Activated CD8-positive, alpha-beta T cell treated with anti-CD3 and anti-CD28 coated beads for 36 hours (primary cell): ENCODE results near the gene CALCOCO1. TPM values are rescaled to one million over a fixed set of nuclear protein-coding genes. Genes with fewer than 3 reads are reported as not detected.

ENCODE experiments used
- ATAC-seq: fragments of 200-7000 bp; cut with Tn5 transposase; one replicate; pipeline ENCODE4 v1.10.0; 2021; ENCODE audit warnings: mild to moderate bottlenecking, moderate library complexity
- CTCF ChIA-PET: fragments of 350-600 bp; sonication (Branson Sonifier 250); formaldehyde crosslinking; loops from one replicate; lab custom pipeline; 2021; ENCODE audit warnings: antibody characterized with exemption; lab: Charles Lee
- POLR2A ChIA-PET: fragments of 350-600 bp; sonication (Branson Sonifier 250); formaldehyde crosslinking; loops from one replicate; lab custom pipeline; 2021; ENCODE audit warnings: antibody characterized with exemption; lab: Charles Lee
- DNase-seq: peaks from one replicate; pipeline ENCODE4 v3.0.0-alpha.2; 2020
- H3K27ac Mint-ChIP-seq: one replicate; pipeline ENCODE4 v1.8.0; 2021; ENCODE audit warnings: mild to moderate bottlenecking, mixed read lengths
- H3K27me3 Mint-ChIP-seq: one replicate; pipeline ENCODE4 v1.8.0; 2021; ENCODE audit warnings: mixed read lengths
- H3K36me3 Mint-ChIP-seq: one replicate; pipeline ENCODE4 v1.8.0; 2021; ENCODE audit warnings: low read depth, mixed read lengths
- H3K4me1 Mint-ChIP-seq: one replicate; pipeline ENCODE4 v1.8.0; 2021; ENCODE audit warnings: low read depth, mixed read lengths
- H3K4me3 Mint-ChIP-seq: one replicate; pipeline ENCODE4 v1.8.0; 2021; ENCODE audit warnings: mild to moderate bottlenecking, moderate library complexity, mixed read lengths
- H3K9me3 Mint-ChIP-seq: one replicate; pipeline ENCODE4 v1.8.0; 2021; ENCODE audit warnings: mixed read lengths
- CTCF ChIP-seq: fragments of 200-600 bp; IDR thresholded peaks from one replicate; pipeline ENCODE4 v1.8.0; 2022; ENCODE audit warnings: antibody characterized with exemption, mild to moderate bottlenecking
- intact Hi-C: fragments of 100-400 bp; cut with micrococcal nuclease; formaldehyde crosslinking; loops from one replicate; pipeline ENCODE4 v1.10.0; 2022
- total RNA-seq, 2 experiments: library from RNA; stranded (reverse); gene quantifications; one replicate each; pipeline ENCODE4 v1.2.3, GENCODE V29; 2021

Gene CALCOCO1
- total RNA-seq, 2 experiments from 2014 or later, result 15.5 to 16.2 TPM

- no peak overlapping the region for H3K4me3 Mint-ChIP-seq
- intact Hi-C loops, result loop anchor here (2.0 kb wide), 1 partner anchor 45 kb away; no protein-coding TSS in a partner anchor
- TF ChIP-seq CTCF, result peak; percentile 93
- H3K36me3 Mint-ChIP-seq, result no peaks in the 10 kb centered on the region
- ATAC-seq, result peak; percentile 96
- CTCF ChIA-PET, result interaction anchor here (0.6 to 10.0 kb wide), 35 partner anchors 9 to 284 kb away, joined by 3 to 309 read pairs (median 4); partner anchors contain the start of genes ATP5MC2, CALCOCO1 and HOXC10
- peaks cover 71% of the 10 kb centered on the region for H3K27me3 Mint-ChIP-seq
- DNase-seq, result peak; percentile 86
- peaks cover 3% of the 10 kb centered on the region for H3K4me1 Mint-ChIP-seq
- POLR2A ChIA-PET, result interaction anchor here (0.8 to 1.0 kb wide), 2 partner anchors 26 to 42 kb away, joined by 3 to 4 read pairs; no protein-coding TSS in a partner anchor
- H3K9me3 Mint-ChIP-seq, result no peaks in the 10 kb centered on the region
- H3K27ac Mint-ChIP-seq, result no peak overlapping the region
These were observed 25.6 kb downstream of the CALCOCO1 start for GRCh38 chr12:53701518-53702264.

- Mint-ChIP-seq H3K36me3 (no peaks in the 10 kb centered on the region), H3K4me3 (no peak overlapping the region), H3K4me1 (peaks cover 13% of the 10 kb centered on the region), H3K27ac (no peak overlapping the region), H3K27me3 (peaks cover 75% of the 10 kb centered on the region), H3K9me3 (no peaks in the 10 kb centered on the region)
- TF ChIP-seq CTCF, result no peak
- ChIA-PET POLR2A (no interaction called here), CTCF (interaction anchor here (0.8 to 18.9 kb wide), 10 partner anchors 16 to 157 kb away, joined by 3 to 361 read pairs (median 4); partner anchors contain the start of genes ATP5MC2 and CISTR)
- intact Hi-C loops, result no loop called here
- ATAC-seq (no peak), DNase-seq (no peak)
These were observed 26.7 kb downstream of the CALCOCO1 start for GRCh38 chr12:53700567-53700966.

- no peaks in the 10 kb centered on the region for H3K36me3 Mint-ChIP-seq
- H3K27ac Mint-ChIP-seq, result no peak overlapping the region
- CTCF ChIA-PET, result interaction anchor here (0.9 to 18.9 kb wide), 12 partner anchors 10 to 156 kb away, joined by 3 to 361 read pairs (median 4); partner anchors contain the start of genes ATP5MC2 and CISTR
- intact Hi-C loops, result no loop called here
- ATAC-seq (no peak), DNase-seq (no peak)
- no peaks in the 10 kb centered on the region for H3K9me3 Mint-ChIP-seq
- no peak overlapping the region for H3K4me3 Mint-ChIP-seq
- POLR2A ChIA-PET, result no interaction called here
- H3K27me3 Mint-ChIP-seq, result peaks cover 82% of the 10 kb centered on the region
- peaks cover 20% of the 10 kb centered on the region for H3K4me1 Mint-ChIP-seq
- TF ChIP-seq CTCF, result no peak
These were observed 27.6 kb downstream of the CALCOCO1 start for GRCh38 chr12:53699678-53700025.

GRCh38 chr12:53698948-53699677, 28.1 kb downstream of the CALCOCO1 start:
- no peak overlapping the region for H3K4me3 Mint-ChIP-seq
- H3K36me3 Mint-ChIP-seq, result no peaks in the 10 kb centered on the region
- H3K4me1 Mint-ChIP-seq, result peaks cover 25% of the 10 kb centered on the region
- peaks cover 86% of the 10 kb centered on the region for H3K27me3 Mint-ChIP-seq
- H3K9me3 Mint-ChIP-seq, result no peaks in the 10 kb centered on the region
- POLR2A ChIA-PET, result no interaction called here
- ATAC-seq (no peak), DNase-seq (no peak)
- TF ChIP-seq CTCF, result no peak
- intact Hi-C loops, result no loop called here
- H3K27ac Mint-ChIP-seq, result no peak overlapping the region
- CTCF ChIA-PET, result interaction anchor here (0.9 to 18.9 kb wide), 9 partner anchors 10 to 99 kb away, joined by 3 to 361 read pairs (median 4); partner anchors contain the start of gene CISTR
